Astrocyte (in vitro differentiated cells and primary cell): ENCODE results near the gene CA4. TPM values are rescaled to one million over a fixed set of nuclear protein-coding genes. Genes with fewer than 3 reads are reported as not detected.

Experiments used
- DNase-seq: peaks from one replicate; pipeline ENCODE4 v3.0.0-alpha.2; 2010; ENCODE audit warnings: low read depth
- FAIRE-seq: peaks from 2 replicates; lab custom pipeline; 2011; peaks lifted over from hg19 to GRCh38; lab: Jason Lieb, UNC
- H2AFZ ChIP-seq: 2 replicates; pipeline ENCODE4 v1.6.0; 2012; ENCODE audit warnings: low read depth, low read length, inconsistent platforms
- H3K27ac ChIP-seq: 2 replicates; pipeline ENCODE4 v1.5.1; 2011; ENCODE audit warnings: low read depth, low read length, inconsistent platforms
- H3K27me3 ChIP-seq: 2 replicates; pipeline ENCODE4 v1.6.0; 2011; ENCODE audit warnings: low read length, inconsistent platforms; ENCODE audit not compliant: insufficient read depth
- H3K36me3 ChIP-seq: 2 replicates; pipeline ENCODE4 v1.5.1; 2011; ENCODE audit warnings: low read length, inconsistent platforms; ENCODE audit not compliant: insufficient read depth
- H3K4me1 ChIP-seq: 2 replicates; pipeline ENCODE4 v1.5.1; 2011; ENCODE audit warnings: low read length, inconsistent platforms; ENCODE audit not compliant: insufficient read depth
- H3K4me2 ChIP-seq: 2 replicates; pipeline ENCODE4 v1.6.0; 2012; ENCODE audit warnings: low read length, inconsistent platforms
- H3K4me3 ChIP-seq: 2 replicates; pipeline ENCODE4 v1.5.1; 2011; ENCODE audit warnings: low read depth, mild to moderate bottlenecking, low read length, inconsistent platforms; ENCODE audit not compliant: insufficient read depth
- H3K79me2 ChIP-seq: 2 replicates; pipeline ENCODE4 v1.6.0; 2012; ENCODE audit warnings: mild to moderate bottlenecking, low read length, inconsistent platforms; ENCODE audit not compliant: insufficient read depth
- H3K9ac ChIP-seq: 2 replicates; pipeline ENCODE4 v1.6.0; 2012; ENCODE audit warnings: mild to moderate bottlenecking, low read length, inconsistent platforms
- H3K9me3 ChIP-seq: 2 replicates; pipeline ENCODE4 v1.5.1; 2012; ENCODE audit warnings: low read depth, mild to moderate bottlenecking, low read length, inconsistent platforms; ENCODE audit not compliant: insufficient read depth
- H4K20me1 ChIP-seq: 2 replicates; pipeline ENCODE4 v1.6.0; 2012; ENCODE audit warnings: low read length, inconsistent platforms; ENCODE audit not compliant: insufficient read depth
- H3K27ac Mint-ChIP-seq: one replicate; pipeline ENCODE4 v1.8.0; 2021; ENCODE audit warnings: mild to moderate bottlenecking, mixed read lengths; ENCODE audit not compliant: unreplicated experiment
- H3K27me3 Mint-ChIP-seq: one replicate; pipeline ENCODE4 v1.8.0; 2021; ENCODE audit warnings: low read depth, mixed read lengths; ENCODE audit not compliant: unreplicated experiment
- H3K36me3 Mint-ChIP-seq: one replicate; pipeline ENCODE4 v1.8.0; 2021; ENCODE audit warnings: low read depth, mixed read lengths; ENCODE audit not compliant: unreplicated experiment
- H3K4me1 Mint-ChIP-seq: one replicate; pipeline ENCODE4 v1.8.0; 2021; ENCODE audit warnings: low read depth, mixed read lengths; ENCODE audit not compliant: unreplicated experiment
- H3K4me3 Mint-ChIP-seq: one replicate; pipeline ENCODE4 v1.8.0; 2021; ENCODE audit warnings: mild to moderate bottlenecking, moderate library complexity, mixed read lengths; ENCODE audit not compliant: unreplicated experiment
- H3K9me3 Mint-ChIP-seq: one replicate; pipeline ENCODE4 v1.8.0; 2021; ENCODE audit warnings: mild to moderate bottlenecking, mixed read lengths; ENCODE audit not compliant: unreplicated experiment
- EZH2 ChIP-seq: IDR thresholded peaks from 2 replicates; pipeline ENCODE4 v1.6.1; 2012; ENCODE audit warnings: mild to moderate bottlenecking, low read length, inconsistent platforms; ENCODE audit not compliant: insufficient read depth
- total RNA-seq: library from RNA; stranded (reverse); gene quantifications from 2 replicates; pipeline ENCODE4 v1.2.1, GENCODE V29; 2021
- TF ChIP-seq, protein P1 (sequence below): IDR thresholded peaks from 2 replicates; pipeline ENCODE4 v1.5.1; 2011; ENCODE audit warnings: low read depth, mild to moderate bottlenecking, inconsistent platforms, low read length, moderate library complexity; ENCODE audit not compliant: insufficient read depth

Gene CA4
- total RNA-seq, 1 donor from 2014 or later: not detected

DNA sequence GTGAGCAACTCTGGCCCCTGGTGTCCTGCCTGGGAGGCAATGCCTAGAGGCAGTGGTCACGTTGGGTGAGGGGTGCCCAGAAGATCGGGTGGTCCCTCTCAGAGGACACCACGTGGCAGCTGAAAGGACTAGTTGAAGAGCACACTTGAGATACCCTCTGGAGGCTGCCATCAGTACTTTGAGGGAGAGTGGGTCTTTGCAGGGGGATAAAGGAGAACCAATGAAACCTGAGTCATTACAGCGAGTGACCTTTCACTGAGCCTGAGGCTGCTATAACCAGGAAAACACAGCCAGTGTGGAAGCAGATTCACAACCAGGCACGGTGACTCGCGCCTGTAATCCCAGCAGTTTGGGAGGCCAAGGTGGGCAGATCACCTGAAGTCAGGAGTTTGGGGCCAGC, 18.9 kb downstream of the CA4 start:
- H3K4me2 ChIP-seq: no peak overlapping the region
- Mint-ChIP-seq H3K27ac (no peak overlapping the region), H3K4me3 (no peak overlapping the region), H3K36me3 (peaks cover 2% of the 10 kb centered on the region), H3K9me3 (peaks cover 3% of the 10 kb centered on the region), H3K27me3 (peaks cover 2% of the 10 kb centered on the region), H3K4me1 (peaks cover 12% of the 10 kb centered on the region)
- no peaks in the 10 kb centered on the region for H3K36me3 ChIP-seq
- H3K79me2 ChIP-seq: no peaks in the 10 kb centered on the region
- FAIRE-seq (no peak), DNase-seq (no peak)
- H3K4me1 ChIP-seq: no peaks in the 10 kb centered on the region
- H3K9me3 ChIP-seq: no peaks in the 10 kb centered on the region
- H3K27me3 ChIP-seq: no peaks in the 10 kb centered on the region
- H2AFZ ChIP-seq: no peak overlapping the region
- H3K4me3 ChIP-seq: no peak overlapping the region
- TF ChIP-seq, protein P1, sequence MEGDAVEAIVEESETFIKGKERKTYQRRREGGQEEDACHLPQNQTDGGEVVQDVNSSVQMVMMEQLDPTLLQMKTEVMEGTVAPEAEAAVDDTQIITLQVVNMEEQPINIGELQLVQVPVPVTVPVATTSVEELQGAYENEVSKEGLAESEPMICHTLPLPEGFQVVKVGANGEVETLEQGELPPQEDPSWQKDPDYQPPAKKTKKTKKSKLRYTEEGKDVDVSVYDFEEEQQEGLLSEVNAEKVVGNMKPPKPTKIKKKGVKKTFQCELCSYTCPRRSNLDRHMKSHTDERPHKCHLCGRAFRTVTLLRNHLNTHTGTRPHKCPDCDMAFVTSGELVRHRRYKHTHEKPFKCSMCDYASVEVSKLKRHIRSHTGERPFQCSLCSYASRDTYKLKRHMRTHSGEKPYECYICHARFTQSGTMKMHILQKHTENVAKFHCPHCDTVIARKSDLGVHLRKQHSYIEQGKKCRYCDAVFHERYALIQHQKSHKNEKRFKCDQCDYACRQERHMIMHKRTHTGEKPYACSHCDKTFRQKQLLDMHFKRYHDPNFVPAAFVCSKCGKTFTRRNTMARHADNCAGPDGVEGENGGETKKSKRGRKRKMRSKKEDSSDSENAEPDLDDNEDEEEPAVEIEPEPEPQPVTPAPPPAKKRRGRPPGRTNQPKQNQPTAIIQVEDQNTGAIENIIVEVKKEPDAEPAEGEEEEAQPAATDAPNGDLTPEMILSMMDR: no peak
- no peak for TF ChIP-seq EZH2
- no peak overlapping the region for H3K9ac ChIP-seq
- no peak overlapping the region for H3K27ac ChIP-seq
- H4K20me1 ChIP-seq: no peaks in the 10 kb centered on the region

DNA sequence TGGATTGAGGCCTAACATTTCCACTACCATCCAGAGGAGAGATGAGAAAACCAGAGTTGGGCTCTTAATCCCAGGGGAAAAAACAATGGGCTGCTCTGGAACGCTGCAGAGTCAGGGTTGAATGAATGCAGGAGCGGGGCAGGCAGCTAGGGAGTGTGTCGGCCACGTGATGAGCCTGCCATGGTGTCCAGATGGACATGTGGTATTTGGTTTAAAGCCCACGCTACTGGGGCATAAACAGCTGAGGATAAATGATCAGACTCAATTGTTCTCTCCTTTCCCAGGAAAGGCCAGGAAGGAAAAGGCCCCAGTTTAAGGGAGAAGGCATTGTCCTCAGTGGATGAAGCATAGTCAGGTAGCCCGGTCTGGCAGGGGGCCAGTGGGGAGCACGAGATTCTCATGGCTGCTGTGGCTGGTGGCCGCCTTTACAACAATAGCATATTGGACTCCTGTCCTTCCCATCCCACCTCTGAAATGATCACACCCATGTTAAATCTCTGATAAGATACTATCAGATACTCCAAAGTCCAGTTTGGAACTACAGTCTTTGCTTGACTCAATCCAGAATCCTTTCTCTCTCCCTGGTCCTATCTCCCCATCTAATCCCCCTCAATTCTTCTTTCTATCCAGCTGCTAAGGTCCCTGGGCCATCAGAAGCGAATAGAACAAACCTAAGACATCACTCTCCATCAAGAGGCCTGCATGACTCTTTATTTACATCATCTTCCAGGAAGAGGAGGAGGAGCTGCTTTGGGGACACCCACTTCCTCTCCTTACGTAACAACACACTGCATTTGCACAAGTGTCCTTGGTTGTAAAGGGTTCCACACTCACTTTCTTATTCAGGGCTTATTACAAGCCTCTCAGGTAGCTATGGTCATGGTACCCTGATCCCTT, 20.4 kb downstream of the CA4 start:
- Histone ChIP-seq H3K79me2 (no peaks in the 10 kb centered on the region), H4K20me1 (no peaks in the 10 kb centered on the region), H3K4me3 (no peak overlapping the region), H3K4me1 (no peaks in the 10 kb centered on the region), H3K9ac (no peak overlapping the region), H3K4me2 (no peak overlapping the region), H3K36me3 (no peaks in the 10 kb centered on the region), H3K27me3 (no peaks in the 10 kb centered on the region), H3K9me3 (no peaks in the 10 kb centered on the region), H2AFZ (no peak overlapping the region), H3K27ac (no peak overlapping the region)
- no peak for DNase-seq
- Mint-ChIP-seq H3K4me3 (no peak overlapping the region), H3K36me3 (peaks cover 2% of the 10 kb centered on the region), H3K4me1 (peaks cover 19% of the 10 kb centered on the region), H3K27ac (no peak overlapping the region), H3K27me3 (peaks cover 2% of the 10 kb centered on the region), H3K9me3 (peaks cover 3% of the 10 kb centered on the region)
- FAIRE-seq: no peak
- TF ChIP-seq, protein P1: no peak
- TF ChIP-seq EZH2: no peak
